Vagina (tissue), 2 donors: ENCODE data around the gene SCUBE1.

Experiments used
- POLR2A ChIP-seq, 2 donors: fragments of 450-650 bp; IDR thresholded peaks; one replicate each; pipeline ENCODE4 v1.6.1; 2017; ENCODE audit warnings: antibody characterized with exemption in 2 of 2, mild to moderate bottlenecking in 2 of 2, moderate library complexity in 2 of 2
- POLR2AphosphoS5 ChIP-seq, 2 donors: sonication (generic); formaldehyde crosslinking; IDR thresholded peaks; one replicate each; pipeline ENCODE4 v1.9.0; 2017; ENCODE audit warnings: antibody characterized with exemption in 2 of 2, mild to moderate bottlenecking in 2 of 2, low read depth in 1 of 2; ENCODE audit not compliant: insufficient read depth in 1 of 2
- TF ChIP-seq, protein P1 (sequence below), 3 experiments: fragments of 450-650 bp in 2 of 3; fragments of 200-600 bp in 1 of 3; sonication (generic) in 1 of 3; IDR thresholded peaks; one replicate each; pipeline ENCODE4 v1.5.1; 2017 to 2019; ENCODE audit warnings: antibody characterized with exemption in 3 of 3, mild to moderate bottlenecking in 2 of 3, moderate library complexity in 2 of 3

DNA sequence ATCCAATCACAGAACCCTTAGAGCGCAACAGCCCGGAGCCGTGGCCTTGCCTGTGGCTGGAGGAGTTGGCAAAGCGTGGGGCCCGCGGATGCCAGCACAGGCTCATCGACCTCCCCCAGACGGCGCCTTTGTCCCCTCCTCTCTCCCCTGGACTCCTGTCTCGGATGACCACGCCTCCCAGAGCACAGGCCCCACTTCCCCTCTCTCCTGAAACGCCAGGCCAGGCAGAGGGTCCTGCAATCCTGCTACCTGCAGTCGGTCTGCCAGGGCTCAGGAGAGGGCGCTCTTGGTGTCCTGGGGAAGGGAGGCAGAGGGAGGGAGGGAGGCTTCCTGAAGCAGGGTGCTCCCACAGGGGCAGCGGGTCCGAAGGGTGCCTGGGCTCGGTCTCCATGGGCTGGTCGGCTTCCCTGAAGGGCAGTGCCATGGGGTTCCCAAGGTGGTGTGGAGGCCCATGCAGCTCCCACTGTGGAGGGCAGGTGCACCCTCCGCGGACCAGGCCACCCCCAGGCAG is 139.6 kb downstream of the SCUBE1 start:
- TF ChIP-seq, protein P1, sequence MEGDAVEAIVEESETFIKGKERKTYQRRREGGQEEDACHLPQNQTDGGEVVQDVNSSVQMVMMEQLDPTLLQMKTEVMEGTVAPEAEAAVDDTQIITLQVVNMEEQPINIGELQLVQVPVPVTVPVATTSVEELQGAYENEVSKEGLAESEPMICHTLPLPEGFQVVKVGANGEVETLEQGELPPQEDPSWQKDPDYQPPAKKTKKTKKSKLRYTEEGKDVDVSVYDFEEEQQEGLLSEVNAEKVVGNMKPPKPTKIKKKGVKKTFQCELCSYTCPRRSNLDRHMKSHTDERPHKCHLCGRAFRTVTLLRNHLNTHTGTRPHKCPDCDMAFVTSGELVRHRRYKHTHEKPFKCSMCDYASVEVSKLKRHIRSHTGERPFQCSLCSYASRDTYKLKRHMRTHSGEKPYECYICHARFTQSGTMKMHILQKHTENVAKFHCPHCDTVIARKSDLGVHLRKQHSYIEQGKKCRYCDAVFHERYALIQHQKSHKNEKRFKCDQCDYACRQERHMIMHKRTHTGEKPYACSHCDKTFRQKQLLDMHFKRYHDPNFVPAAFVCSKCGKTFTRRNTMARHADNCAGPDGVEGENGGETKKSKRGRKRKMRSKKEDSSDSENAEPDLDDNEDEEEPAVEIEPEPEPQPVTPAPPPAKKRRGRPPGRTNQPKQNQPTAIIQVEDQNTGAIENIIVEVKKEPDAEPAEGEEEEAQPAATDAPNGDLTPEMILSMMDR (IDR thresholded peaks at IDR 0.05), result no peak
- no peak for TF ChIP-seq POLR2A (IDR thresholded peaks at IDR 0.05)
- TF ChIP-seq POLR2AphosphoS5 (IDR thresholded peaks at IDR 0.05; ENCODE audit: insufficient read depth in 1 of 2, low read depth in 1 of 2), result no peak
